Left kidney (tissue), 2 donors: ENCODE measurements around the gene PRR22. TPM values are rescaled to one million over a fixed set of nuclear protein-coding genes. Genes with fewer than 3 reads are reported as not detected.
"Not testable (repeated sequence)": the region's sequence is repeated elsewhere in the genome, so short reads cannot be mapped to it uniquely, and the experiment has no call there.

Experiments
- DNase-seq: peaks from one replicate; pipeline ENCODE4 v3.0.0-alpha.2; 2013
- polyA plus RNA-seq: library from polyadenylated mRNA; unstranded; fragments of 120-200 nt; gene quantifications from one replicate; pipeline ENCODE4 v1.2.1, GENCODE V29; 2013; ENCODE audit not compliant: insufficient read length

The PRR22 gene
- polyA plus RNA-seq, 1 donor = 2.8 TPM

DNA sequence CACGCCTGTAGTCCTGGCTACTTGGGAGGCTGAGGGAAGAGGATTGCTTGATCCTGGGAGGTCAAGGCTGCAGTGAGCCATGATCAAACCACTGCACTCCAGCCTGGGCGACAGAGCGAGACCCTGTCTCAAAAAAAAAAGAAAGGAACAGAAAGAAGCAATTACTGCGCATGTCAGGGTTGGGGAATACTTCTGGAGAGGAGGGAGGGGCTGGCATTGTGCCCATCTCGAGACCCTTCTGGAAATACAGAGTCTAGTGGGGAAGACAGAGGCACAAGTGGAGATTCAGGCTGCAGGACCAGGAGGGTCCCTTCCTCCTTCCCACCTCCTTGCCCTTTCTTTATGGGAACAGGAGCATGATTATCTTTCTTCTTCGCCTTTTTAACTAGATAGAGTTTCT, 30.8 kb downstream of the PRR22 start:
- DNase-seq = no peak

DNA sequence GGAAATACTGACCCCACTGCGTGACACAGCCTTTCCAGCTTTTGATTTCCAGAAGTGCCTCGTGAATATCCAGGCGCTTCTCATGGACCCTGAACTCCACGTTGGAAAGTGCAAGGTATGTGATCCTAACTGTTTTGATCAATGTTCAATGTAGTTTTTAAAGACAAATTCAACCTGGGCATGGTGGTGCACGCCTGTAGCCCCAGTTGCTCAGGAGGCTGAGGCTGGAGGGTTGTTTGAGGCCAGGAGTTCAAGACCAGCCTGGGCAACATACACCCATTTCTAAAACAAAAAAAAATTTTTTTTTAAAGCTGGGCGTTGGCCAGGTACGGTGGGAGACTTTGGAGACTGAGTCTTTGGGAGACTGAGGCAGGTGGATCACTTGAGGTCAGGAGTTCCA, 32.8 kb downstream of the PRR22 start:
- no peak for DNase-seq

DNA sequence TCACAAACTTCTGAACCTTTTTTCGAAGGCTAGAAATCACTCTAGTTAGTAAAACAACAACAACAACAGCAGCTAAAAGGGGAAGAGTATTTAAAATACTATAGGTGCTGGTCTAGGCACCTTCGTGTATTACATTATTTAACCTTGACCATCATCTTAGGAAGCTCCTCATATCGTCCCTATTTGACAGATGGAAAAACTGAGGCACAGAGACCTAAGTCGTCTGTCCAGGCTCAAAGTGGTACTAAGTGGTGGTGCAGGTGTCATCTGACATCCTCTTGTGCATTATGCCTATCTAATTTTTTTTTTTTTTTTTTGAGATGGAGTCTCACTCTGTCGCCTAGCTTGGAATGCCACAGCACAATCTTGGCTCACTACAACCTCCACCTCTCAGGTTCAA, 35.0 kb downstream of the PRR22 start:
- DNase-seq = no peak

DNA sequence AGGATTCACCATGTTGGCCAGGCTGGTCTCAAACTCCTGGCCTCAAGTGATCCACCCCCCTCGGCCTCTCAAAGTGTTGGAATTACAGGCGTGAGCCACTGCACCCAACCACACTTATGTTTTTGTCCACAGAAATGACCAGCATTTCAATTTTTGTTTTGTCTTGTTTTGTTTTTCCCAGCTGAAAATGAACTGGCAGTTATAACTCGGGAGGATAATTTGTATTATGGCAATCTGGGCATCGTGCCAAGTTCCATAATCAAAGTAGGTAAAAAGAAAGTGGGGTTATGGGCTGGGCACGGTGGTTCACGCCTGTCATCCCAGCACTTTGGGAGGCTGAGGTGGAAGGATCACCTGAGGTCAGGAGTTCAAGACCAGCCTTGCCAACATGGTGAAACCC, 35.6 kb downstream of the PRR22 start:
- not testable (repeated sequence) for DNase-seq

DNA sequence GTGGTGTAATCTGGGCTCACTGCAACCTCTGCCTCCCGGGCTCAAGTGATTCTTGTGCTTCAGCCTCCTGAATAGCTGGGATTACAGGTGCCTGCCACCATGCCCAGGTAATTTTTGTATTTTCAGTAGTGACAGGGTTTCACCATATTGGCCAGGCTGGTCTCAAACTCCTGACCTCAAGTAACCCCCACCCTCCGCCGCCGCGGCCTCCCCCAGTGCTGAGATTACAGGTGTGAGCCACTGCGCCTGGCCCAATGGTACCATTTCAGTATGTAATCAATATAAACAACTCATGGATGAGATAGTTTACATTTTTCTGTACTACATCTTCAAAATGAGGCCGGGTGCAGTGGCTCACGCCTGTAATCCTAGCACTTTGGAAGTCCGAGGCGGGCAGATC, 39.5 kb downstream of the PRR22 start:
- not testable (repeated sequence) for DNase-seq

DNA sequence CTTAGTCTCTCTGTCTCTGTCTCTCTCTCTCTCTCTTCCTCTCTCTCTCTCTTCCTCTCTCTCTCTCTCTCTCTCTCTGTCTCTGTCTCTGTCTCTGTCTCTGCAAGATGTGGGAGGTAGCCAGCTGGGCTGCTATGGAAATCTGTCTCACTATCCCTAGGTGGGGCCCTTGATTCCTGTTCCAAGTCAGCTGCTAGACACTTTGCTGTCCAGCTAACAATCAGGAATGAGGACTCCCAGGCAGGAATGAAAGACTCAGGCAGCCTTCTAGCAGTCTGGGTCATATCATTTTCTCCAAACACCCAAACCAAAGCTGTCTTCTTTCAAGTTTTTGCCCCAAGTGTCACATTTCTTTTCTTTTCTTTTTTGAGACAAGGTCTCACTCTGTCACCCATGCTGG, 40.9 kb downstream of the PRR22 start:
- DNase-seq = no peak

DNA sequence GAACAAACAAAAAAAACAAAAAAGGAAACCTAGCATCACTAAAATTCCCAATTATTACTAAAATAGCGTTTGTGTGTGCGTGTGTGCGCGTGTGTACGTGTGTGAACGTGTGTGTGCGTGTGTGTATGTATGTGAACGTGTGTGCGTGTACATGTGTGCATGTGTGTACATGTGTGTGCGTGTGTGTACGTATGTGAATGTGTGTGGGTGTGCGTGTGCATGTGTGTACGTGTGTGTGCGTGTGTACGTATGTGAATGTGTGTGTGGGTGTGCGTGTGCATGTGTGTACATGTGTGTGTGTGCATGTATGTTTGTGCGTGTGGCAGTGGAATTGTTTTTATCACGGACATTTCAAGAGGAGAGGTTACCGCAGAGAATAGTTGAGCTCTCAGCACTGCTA, 42.5 kb downstream of the PRR22 start:
- no peak for DNase-seq

DNA sequence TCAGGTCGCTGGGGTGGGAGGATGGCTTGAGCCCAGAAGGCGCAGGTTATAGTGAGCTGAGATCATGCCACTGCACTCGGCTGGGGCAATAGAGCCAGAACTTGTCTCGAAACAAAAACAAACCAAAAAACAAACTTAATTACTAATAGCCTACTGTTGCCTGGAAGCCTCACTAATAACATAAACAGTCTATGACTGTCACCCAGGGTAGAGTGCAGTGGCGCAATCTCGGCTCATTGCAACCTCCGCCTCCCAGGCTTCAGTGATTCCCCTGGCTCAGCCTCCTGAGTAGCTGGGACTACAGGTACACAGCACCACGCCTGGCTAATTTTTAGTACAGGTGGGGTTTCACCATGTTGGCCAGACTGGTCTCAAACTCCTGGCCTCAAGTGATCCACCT, 46.1 kb downstream of the PRR22 start:
- no peak for DNase-seq

DNA sequence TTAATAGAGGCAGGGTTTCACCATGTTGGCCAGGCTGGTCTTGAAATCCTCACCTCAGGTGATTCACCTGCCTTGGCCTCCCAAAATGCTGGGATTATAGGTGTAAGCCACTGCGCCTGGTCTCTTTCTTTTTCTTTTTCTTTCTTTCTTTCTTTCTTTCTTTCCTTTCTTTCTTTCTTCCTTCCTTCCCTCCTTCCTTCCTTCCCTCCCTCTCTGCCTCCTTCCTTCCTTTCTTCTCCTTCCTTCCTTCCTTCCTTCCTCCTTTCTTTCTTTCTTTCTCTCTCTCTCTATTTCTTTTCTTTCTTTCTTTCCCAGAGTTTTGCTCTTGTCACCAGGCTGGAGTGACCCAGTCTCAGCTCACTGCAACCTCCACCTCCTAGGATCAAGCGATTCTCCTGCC, 51.4 kb downstream of the PRR22 start:
- DNase-seq = not testable (repeated sequence)

Other genes with a start within 250 kb of the PRR22 start
- gene TINCR, start 216.8 kb downstream of the PRR22 start, polyA plus RNA-seq = 0.63 TPM
- gene SAFB2, start 162.0 kb downstream of the PRR22 start, polyA plus RNA-seq = 118 TPM
- 192 TPM for gene SAFB, start 161.7 kb downstream of the PRR22 start, polyA plus RNA-seq
- gene MICOS13, start 104.2 kb downstream of the PRR22 start, polyA plus RNA-seq = 28.9 TPM
- gene HSD11B1L, start 103.7 kb downstream of the PRR22 start, polyA plus RNA-seq = 8.9 TPM
- gene RPL36, start 94.5 kb downstream of the PRR22 start, polyA plus RNA-seq = 513 TPM
- 50.7 TPM for gene LONP1, start 64.6 kb downstream of the PRR22 start, polyA plus RNA-seq
- gene CATSPERD, start 64.1 kb downstream of the PRR22 start, polyA plus RNA-seq = not detected
- 26.2 TPM for gene DUS3L, start 6.4 kb upstream of the PRR22 start, polyA plus RNA-seq
- gene NRTN, start 20.3 kb upstream of the PRR22 start, polyA plus RNA-seq = 2.6 TPM
- 13.4 TPM for gene FUT6, start 55.0 kb upstream of the PRR22 start, polyA plus RNA-seq
- 1.2 TPM for gene FUT3, start 66.7 kb upstream of the PRR22 start, polyA plus RNA-seq
- not detected for gene FUT5, start 85.8 kb upstream of the PRR22 start, polyA plus RNA-seq
- 120 TPM for gene NDUFA11, start 119.0 kb upstream of the PRR22 start, polyA plus RNA-seq
- gene VMAC, start 120.1 kb upstream of the PRR22 start, polyA plus RNA-seq = 8.7 TPM
- gene CAPS, start 129.5 kb upstream of the PRR22 start, polyA plus RNA-seq = 21.8 TPM
- gene RANBP3, start 193.4 kb upstream of the PRR22 start, polyA plus RNA-seq = 72.2 TPM